ENCODE data around the gene PYDC1.
"Not testable (repeated sequence)": the region's sequence is repeated elsewhere in the genome, so short reads cannot be mapped to it uniquely, and the experiment has no call there.

The PYDC1 gene

DNA sequence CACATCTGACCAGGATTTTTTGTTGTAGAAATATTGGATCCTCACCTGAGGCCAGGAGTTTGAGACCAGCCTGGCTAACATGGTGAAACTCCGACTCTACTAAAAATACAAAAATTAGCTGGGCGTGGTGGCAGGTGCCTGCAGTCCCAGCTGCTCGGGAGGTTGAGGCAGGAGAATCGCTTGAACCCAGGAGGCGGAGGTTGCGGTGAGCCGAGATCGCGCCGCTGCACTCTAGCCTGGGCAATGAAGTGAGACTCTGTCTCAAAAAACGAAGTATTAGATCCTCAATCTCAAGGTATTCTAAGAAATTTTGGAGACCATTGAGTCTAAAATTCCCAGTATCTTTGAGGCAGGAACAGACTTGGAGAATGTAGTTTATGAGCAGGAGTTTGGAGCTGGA is 21.1 kb downstream of the PYDC1 start:
- DNase-seq (ENCODE audit: low spot score), result not testable (repeated sequence)

DNA sequence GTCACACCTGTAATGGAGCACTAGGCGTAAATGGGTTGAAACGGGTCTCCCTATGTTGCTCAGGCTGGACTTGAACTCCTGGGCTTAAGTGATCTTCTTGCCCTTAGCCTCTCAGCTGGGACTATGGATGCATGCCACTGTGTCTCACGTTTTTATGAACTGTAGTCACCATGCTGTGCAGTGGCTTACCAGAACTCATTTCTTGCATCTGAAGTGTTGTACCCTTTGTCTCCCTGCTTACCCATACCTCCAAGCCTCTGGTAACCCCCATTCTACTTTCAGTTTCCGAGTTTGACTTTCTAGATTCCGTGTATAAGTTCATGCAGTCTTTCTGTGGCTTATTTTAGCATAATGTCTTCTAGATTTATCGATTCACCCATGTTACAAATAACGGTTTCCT is 22.0 kb downstream of the PYDC1 start:
- DNase-seq (ENCODE audit: low spot score), result no peak

DNA sequence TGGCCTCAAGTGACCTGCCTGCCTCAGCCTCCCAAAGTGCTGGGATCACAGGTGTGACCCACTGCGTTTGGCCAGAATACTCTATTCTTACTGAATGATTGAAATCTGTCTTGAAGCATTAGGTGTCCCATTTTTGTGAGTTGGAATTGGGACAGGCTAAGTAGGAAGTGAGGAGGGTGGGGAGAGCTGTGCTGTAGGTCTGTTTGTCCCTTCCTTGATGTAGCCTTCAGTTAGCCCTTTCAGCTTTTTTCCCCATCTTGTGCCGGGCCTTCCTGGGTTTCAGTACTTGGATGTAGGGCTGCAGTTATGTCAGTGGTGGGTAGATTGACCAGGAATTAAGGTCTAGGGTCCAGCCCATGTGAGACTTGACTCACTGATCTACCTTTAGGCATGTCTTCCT is 23.1 kb downstream of the PYDC1 start:
- no peak for DNase-seq (ENCODE audit: low spot score)

DNA sequence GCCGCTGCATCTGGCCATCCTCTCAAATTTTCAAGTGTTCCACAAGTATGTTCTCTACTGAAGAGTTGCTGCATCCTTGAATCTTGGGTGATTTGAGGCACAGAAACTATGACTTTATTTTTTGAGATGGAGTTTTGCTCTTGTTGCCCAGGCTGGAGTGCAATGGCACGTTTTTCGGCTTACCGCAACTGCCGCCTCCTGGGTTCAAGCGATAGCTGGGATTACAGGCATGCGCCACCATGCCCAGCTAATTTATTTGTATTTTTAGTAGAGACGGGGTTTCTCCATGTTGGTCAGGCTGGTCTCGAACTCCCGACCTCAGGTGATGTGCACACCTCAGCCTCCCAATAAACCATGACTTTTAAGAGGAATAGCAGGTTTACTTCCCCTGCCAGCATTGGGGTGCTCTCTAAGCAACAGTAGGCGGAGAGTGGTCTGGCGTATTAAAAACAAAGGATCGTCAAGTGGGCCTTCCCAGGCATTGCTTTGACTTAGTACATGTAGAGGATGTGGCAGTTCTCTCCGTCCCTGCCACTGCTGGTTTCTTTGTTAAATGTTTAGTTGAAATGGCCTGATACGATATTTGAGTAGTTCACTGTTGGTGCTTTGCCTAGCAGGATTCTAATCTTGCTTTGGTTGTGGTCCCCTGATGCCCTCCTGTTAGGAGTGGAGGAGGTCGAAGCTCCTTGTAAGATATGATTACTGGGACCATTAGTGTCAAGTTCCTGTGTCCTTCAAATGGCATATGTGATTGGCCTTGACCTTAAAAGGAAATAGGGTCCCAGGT is 23.9 kb downstream of the PYDC1 start:
- DNase-seq (ENCODE audit: low spot score), result no peak

DNA sequence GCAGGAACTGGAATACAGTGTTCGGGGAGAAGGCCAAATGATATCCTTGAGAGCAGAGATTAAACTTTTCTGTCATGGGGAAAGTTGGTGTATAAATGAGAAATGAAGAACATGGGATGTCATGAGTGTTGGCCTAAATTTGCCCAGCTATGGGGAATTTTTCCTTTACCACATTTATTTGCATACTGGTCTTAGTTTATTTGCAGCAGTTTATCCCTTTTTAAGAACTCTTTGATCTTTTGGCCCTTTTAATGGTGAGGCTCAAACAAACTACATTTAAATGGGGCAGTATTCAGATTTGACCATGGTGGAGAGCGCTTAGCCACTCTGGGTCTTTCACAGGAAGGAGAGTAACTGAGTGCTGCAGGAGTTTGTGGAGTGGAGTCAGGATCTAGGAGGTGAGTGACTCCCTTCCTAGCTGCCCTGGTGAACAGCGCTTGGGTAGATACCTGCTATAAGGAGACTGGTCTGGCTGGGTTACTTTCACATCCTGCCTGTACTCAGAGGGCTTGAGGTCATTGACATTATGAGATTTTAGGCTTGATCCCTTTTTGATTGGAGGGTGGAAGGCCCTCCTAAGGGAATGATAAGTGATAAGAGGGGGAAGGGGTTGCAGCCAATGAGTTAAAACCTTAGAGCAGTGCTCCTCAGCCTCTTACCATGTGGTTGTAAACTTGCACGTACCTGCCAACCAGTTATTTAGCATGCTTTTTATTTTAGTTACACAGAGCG is 25.1 kb downstream of the PYDC1 start:
- DNase-seq (ENCODE audit: low spot score), result no peak

DNA sequence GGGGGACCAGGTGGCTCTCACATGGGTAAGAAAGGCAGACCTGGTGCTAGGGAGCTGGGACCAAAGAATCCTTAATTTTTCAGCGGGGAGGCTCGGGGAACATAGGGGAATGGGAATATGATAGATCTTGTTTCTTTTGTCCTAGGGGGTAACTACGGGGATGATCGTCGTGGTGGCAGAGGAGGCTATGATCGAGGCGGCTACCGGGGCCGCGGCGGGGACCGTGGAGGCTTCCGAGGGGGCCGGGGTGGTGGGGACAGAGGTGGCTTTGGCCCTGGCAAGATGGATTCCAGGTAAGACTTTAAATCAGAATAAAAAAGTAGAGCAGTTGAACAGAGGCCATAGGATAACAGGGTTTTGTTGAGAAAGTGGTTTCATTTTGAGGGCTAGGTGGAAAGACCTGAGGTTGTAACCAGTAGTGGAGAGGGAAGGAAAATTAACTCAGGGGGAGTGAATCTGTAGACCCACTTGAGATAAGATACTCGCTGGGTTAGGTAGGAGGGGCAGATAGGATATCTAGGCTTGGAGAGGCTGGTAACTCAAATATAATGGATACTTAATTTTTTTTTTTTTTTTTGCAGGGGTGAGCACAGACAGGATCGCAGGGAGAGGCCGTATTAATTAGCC is 26.0 kb downstream of the PYDC1 start:
- no peak for DNase-seq (ENCODE audit: low spot score)

DNA sequence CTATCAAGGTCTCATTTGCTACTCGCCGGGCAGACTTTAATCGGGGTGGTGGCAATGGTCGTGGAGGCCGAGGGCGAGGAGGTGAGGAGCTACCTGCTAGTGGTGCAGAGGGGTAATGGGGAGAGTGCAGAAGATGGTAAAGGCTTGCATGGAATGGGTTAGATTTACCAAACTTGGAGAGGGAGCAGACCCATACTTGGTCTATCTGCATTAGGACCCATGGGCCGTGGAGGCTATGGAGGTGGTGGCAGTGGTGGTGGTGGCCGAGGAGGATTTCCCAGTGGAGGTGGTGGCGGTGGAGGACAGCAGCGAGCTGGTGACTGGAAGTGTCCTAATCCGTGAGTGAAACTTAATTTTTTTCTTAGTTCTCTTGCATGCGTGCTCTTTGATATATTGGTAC is 26.9 kb downstream of the PYDC1 start:
- no peak for DNase-seq (ENCODE audit: low spot score)

DNA sequence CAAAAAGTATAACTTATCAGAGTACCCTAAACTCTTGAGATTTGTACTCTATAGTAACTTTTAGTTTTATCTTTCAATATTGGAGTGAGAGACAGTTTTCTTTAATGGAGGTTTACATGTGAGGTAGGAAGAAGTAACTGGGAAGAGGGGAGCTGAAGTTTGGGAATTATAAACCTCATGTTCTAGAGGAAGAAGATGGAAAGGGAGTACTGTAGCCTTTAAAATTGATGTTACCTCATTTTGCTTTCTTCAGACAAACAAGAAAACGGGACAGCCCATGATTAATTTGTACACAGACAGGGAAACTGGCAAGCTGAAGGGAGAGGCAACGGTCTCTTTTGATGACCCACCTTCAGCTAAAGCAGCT is 27.5 kb downstream of the PYDC1 start:
- no peak for DNase-seq (ENCODE audit: low spot score)

DNA sequence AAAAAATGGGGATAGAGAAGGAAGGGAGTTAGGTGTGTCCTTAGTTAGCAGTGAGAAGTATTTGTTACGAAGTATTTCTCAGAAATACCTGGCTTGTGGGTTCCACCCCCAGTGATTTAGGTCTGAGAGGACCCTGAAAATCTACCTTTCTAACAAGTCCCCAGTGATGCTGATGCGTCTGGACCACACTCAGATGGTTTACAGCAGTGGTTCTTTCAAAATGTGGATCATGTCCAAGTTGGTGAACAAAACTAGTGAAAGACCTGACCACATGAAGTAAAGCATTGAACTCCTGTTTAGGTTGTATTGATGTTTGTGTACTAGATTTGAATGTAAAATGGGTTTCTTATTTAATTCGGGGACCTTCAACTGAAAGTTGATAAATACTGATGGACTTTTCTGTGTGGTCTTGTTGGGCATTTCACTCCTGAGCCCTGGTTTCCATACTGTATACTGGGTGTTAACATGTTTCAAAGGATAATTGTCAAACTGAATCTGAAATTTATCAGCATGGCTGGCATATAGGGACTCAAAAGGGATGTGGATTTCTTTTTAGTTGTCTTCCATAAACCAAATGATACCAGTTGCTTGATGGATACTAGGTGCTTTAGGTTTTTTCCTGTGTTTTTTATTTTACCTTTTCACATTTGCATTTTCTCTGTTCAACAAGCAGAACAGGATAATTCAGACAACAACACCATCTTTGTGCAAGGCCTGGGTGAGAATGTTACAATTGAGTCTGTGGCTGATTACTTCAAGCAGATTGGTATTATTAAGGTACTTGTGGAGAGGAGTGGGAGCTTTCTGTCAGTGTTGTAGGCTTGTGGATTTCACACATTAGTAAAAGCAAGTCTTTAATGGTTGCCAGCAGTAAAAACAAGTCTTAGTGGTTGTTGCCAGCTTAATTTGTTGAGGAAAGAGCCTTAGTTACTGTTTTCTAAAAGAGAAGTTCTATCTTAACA is 28.2 kb downstream of the PYDC1 start:
- DNase-seq (ENCODE audit: low spot score), result no peak

DNA sequence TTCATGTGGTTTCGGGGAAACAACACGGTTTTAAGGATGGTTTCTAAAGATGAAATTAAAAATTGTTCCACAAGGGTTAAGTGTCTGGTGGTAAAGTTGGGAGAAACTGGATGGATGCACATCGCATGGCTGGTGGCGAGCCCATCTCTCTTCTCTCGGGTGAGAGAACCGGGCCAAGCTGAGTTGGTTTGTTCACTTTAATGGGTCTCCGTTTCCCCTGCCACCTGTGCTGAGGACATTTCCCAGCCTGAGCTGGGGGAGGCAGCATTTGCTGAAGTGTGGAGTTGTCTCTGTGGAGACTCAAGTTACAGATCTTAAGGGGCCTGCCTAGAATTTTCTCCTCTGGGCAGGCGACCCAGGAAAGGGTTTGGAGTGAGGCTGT is 29.1 kb downstream of the PYDC1 start:
- no peak for DNase-seq (ENCODE audit: low spot score)

DNA sequence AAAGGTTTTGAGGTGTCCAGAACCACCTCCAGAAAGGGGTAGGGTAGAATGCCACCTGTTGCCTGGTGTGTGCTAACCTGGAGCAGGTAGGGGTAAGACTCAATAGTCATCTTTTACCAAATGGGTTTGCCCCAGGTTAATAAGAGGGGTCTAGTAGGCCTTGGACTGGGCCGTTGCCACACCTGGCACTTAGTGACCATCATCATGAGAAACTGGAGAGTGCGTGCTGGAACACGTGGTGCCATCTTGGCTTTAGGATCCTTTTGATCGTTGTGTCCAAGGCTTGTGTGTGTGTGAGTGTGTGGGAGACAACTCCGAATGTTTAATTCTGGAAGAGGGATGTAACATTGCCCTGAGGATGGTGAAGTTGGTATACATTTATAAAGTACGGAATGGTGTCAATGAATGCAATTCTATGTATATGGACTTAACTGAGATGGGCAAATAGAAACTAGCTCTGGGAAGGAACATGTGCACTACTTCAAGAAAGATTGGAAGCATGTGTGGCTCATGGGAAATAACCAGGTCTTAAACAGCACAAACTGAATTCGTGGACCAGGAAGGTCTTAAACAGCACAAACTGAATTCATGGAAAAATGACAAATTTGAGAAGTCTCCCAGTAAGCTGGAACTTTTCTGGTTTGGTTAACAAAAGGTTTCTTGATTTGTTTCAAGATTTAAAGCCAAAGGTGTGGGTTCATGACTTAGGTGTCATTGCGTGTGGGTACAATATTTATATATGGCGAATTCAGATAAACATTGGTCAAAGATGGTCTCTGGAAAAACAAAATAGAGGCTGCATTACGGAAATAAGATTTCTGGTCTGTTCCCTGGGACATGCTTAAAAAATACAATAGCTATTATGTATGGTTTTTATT is 29.8 kb downstream of the PYDC1 start:
- DNase-seq (ENCODE audit: low spot score), result no peak

DNA sequence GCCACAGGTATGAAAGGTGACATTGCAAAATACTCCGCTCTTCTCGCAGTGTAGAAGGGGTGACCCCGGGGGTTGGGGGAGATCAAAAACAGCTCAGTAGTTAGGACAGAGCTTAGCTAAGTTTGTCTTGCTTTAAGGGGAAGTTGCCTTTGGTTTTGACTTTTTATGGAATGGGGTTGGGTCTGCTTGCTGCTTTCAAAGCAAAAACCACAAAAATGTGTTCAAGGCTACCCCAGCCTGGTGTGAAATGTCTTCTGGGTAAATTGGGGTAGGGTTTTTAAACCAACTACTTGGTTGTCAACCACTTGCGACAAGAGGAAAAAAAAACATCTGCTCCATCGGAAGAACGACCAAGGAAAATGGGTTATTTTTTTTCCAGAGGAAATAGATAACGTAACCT is 30.8 kb downstream of the PYDC1 start:
- no peak for DNase-seq (ENCODE audit: low spot score)

DNA sequence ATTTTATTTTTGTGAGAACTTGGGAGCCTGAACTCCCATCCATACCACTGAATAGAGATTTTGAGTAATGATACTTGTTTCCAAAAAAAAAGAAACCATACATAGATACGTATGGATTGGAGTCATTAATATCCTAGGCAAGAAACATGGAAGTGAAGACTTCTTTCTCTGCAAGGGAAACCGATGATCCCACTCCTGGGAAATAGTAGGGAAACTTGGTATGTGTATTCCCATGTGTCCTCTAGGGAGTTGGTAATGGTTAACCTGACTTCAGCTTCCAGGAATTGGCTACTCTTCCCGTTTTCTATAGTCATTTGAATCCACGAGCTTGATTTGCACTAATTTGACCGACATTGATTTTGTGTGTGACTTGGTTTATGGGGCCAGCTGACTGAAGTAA is 31.6 kb downstream of the PYDC1 start:
- no peak for DNase-seq (ENCODE audit: low spot score)

DNA sequence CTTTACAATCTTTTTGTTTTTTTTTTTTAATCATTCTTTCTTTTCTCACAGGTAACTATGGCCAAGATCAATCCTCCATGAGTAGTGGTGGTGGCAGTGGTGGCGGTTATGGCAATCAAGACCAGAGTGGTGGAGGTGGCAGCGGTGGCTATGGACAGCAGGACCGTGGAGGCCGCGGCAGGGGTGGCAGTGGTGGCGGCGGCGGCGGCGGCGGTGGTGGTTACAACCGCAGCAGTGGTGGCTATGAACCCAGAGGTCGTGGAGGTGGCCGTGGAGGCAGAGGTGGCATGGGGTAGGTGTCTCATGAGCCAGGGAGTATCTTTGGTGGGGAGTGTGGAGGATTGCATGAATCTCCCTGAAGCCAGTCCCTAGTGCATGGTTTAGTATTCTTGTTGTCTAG is 32.0 kb downstream of the PYDC1 start:
- no peak for DNase-seq (ENCODE audit: low spot score)

DNA sequence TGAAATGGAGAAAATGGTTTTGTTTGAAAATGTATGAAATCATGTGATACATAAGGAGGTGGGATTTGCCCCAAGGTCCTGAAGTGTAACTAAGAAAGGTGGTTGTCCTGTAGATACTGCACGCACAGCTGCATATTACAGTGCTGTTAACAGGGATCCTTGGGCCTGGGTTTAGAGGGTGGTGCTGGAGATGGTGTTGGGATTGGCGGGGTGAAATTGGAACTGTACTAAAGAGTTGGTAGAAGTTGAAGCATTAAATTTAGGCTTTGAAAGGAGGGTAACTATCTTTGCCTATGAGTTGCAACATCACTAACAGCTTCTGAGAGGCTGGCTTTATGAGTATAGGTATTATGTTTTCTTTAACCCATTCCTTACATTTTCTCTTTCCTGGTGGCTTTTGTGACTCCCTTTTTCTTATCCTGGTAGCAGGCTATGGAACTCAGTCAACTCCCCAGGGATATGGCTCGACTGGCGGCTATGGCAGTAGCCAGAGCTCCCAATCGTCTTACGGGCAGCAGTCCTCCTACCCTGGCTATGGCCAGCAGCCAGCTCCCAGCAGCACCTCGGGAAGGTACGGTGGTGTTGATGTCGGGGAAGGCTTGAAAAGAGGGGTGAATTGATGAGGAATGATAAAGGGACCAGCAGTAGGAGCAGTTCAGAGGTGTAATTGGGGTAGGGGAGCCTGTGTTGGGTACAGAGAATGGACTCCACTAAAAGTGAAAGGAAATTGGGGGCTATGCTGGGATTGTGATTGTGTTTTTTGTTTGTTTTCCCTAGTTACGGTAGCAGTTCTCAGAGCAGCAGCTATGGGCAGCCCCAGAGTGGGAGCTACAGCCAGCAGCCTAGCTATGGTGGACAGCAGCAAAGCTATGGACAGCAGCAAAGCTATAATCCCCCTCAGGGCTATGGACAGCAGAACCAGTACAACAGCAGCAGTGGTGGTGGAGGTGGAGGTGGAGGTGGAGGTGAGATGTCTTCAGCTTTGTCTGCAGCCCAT is 33.2 kb downstream of the PYDC1 start:
- DNase-seq (ENCODE audit: low spot score), result no peak

DNA sequence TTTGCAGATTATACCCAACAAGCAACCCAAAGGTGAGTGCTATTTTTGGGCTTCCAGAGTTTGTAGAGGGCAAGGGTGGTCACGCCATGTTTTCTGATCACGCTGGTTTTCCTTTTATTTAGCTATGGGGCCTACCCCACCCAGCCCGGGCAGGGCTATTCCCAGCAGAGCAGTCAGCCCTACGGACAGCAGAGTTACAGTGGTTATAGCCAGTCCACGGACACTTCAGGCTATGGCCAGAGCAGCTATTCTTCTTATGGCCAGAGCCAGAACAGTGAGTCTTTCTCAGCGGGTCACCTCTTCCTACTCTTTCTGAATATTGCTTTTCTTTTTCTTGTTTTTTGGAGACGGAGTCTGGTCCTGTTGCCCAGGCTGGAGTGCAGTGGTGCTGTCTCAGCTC is 34.5 kb downstream of the PYDC1 start:
- DNase-seq (ENCODE audit: low spot score), result no peak

DNA sequence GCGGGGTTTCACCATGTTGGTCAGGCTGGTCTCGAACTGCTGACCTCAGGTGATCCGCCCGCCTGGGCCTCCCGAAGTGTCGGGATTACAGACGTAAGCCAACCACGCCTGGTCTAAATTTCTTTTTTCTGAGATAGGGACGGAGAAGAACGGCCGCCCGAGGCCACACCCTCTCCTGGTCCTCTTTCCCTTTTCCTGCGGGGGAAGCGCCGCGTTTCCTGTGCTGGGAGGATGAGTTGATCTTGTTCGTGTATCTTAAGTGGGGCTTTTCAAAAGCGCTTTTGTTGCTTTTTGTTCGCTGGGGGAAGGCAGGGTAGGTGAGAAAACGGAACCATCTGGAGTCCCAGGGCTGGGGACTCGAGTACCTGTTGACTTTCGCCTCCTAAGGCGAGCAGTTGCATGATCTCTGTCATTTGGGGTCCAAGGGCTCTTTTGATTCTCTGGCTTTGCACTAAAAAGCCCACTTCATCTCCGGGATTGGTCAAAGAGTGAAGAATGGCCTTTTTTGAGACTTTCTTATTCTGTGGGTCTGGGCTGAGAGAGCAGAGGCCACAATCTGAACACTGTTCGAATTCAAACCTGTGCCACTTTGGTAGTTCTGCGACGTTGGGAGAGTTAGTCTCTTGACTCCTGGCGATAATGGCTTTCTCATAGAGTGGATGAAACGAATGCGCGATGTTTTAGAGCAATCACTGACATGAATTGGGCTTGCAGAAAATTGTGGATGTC is 35.7 kb downstream of the PYDC1 start:
- no peak for DNase-seq (ENCODE audit: low spot score)

DNA sequence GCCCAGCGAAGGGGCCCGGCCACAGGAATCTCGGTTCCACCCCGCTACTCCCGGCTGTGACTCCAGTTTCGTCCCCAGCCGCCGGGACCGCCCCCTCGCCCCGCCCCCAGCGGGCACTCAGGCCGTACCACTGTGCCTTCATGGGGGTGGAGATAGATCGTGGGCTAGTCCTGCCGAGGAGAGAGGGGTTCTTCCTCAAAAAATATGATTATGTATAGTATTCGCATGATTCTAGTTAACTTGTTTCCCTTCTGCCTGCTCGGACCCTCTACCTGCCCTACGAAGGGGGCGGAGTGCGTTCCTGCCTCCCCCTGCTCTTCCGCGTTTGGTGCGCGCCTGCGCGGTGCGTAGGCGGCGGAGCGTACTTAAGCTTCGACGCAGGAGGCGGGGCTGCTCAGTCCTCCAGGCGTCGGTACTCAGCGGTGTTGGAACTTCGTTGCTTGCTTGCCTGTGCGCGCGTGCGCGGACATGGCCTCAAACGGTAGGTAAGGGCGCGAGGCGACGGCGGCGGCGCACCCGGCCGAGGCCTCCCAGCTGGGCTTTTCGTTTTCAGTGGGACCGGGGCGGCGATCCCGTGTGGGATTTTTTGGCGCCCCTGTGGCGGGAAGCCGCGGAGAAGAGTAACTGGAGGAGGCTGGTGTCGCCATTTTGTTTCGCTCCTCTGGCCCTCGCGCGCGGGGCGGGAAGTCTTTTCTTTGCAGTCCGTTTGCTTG is 37.0 kb downstream of the PYDC1 start, which contains the start of gene FUS:
TSS of gene FUS (plus strand) at position 393 of the 713 bp plus-strand sequence. CDS start at position 469, 76 bp downstream.
- peak; percentile 96 for DNase-seq (ENCODE audit: low spot score)

All from HuH-7 (cell line).